ENCODE measurements around the gene MXRA7.

- TF ChIP-seq CTCF (conservative IDR thresholded peaks at IDR 0.05; ENCODE audit: low read length) (no peak), EZH2phosphoT487 (IDR thresholded peaks at IDR 0.05; ENCODE audit: borderline replicate concordance) (no peak)
Measured at GRCh38 chr17:76638263-76638662, 72.5 kb downstream of the MXRA7 start.
